Subcutaneous adipose tissue (tissue), 4 donors: ENCODE measurements around the gene KCNV2. TPM values are rescaled to one million over a fixed set of nuclear protein-coding genes. Genes with fewer than 3 reads are reported as not detected.

Source experiments
- total RNA-seq, 4 donors: library from RNA; depleted of rRNA; stranded (reverse); fragments of >200 nt; gene quantifications; one replicate each; pipeline ENCODE4 v1.1.0, GENCODE V29; 2016
- TF ChIP-seq, protein P1 (sequence below): fragments of 450-650 bp; IDR thresholded peaks from one replicate; pipeline ENCODE4 v1.5.1; 2016; ENCODE audit warnings: low read depth, mild to moderate bottlenecking, control low read depth, antibody characterized with exemption, moderate library complexity

KCNV2 gene
- total RNA-seq, 4 donors from 2014 or later: not detected

- TF ChIP-seq, protein P1, sequence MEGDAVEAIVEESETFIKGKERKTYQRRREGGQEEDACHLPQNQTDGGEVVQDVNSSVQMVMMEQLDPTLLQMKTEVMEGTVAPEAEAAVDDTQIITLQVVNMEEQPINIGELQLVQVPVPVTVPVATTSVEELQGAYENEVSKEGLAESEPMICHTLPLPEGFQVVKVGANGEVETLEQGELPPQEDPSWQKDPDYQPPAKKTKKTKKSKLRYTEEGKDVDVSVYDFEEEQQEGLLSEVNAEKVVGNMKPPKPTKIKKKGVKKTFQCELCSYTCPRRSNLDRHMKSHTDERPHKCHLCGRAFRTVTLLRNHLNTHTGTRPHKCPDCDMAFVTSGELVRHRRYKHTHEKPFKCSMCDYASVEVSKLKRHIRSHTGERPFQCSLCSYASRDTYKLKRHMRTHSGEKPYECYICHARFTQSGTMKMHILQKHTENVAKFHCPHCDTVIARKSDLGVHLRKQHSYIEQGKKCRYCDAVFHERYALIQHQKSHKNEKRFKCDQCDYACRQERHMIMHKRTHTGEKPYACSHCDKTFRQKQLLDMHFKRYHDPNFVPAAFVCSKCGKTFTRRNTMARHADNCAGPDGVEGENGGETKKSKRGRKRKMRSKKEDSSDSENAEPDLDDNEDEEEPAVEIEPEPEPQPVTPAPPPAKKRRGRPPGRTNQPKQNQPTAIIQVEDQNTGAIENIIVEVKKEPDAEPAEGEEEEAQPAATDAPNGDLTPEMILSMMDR: no peak
Observed at GRCh38 chr9:2758898-2759510, 41.7 kb downstream of the KCNV2 start.

GRCh38 chr9:2761424-2761823 is 44.1 kb downstream of the KCNV2 start:
- TF ChIP-seq, protein P1: no peak

- TF ChIP-seq, protein P1: no peak
Observed at GRCh38 chr9:2764353-2764752, 47.0 kb downstream of the KCNV2 start.

GRCh38 chr9:2765250-2765880 is 48.1 kb downstream of the KCNV2 start:
- TF ChIP-seq, protein P1: no peak

DNA sequence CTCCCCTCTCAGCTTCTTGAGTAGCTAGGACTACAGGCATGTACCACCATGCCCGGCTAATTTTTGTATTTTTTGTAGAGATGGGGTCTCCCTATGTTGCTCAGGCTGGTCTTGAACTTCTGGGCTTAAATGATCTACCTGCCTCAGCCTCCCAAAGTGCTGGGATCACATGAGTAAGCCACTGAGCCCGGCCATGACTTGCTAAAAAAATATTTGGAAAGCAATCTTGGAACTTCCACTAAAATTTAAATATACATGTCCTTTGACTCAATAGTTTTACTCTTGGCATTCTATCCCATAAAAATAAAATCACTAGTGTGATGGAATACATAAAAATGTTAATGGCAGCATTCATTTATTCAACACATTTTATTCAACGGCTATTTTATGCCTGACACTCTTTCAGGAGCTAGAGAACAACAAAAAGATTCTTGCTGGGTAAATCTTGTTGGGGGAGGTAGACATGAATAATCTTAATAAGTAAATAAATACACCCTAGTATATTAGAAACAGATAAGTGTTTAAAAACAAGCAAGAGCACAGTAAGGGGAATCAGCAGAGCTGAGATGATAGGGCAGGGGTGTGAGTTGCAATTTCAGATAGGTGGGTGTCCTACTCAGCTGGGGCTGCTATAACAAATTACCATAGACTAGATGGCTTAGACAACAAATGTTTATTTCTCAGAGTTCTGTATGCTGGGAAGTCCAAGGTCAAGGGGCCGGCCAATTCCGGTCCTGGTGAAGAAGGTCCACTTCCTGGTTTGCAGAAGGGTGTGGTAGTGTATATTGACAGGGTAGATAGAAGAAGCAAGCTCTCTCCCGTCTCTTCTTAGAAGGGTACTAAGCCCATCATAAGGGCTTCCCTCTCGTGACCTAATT is 50.7 kb downstream of the KCNV2 start:
- TF ChIP-seq, protein P1: no peak

DNA sequence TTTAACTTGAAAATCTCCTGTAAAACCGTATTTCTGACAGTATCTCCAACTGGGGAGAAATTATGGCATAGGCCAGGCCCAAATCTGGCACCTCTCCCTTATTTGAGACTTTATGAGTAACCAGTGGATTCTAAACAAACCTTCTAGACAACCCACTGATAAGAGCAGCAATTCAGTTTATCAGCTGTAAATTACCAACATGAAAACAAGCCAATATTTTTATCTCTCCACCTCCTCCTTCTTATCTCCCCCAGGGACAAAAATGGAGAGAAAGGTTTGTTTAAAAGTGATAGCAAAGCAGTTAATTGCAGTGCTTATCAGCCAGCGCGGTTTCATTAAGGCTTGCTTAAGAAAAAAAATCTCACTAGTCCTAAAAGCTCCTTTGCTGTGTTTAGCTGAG is 53.8 kb downstream of the KCNV2 start:
- TF ChIP-seq, protein P1: no peak

DNA sequence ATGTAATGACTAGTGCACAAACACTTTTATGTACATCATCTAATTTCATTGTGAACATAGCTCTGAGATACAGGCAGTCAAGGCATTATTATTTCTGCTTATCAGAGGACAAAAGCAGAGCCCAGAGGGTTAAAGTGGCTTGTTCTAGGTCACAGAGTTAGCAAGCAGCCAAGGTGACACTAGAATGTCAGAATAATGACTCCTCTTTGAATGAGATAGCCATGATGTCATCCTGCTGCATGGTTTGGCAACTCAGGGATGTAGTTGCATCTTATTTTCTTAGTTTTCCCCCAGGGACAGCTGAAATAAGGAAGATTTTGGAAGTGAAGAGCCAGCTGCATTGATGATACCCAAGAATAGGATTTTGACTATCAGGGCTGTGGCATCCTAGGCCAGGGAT is 54.4 kb downstream of the KCNV2 start:
- TF ChIP-seq, protein P1: no peak
